PC-3 (cell line): ENCODE data around the gene SETBP1. TPM values are rescaled to one million over a fixed set of nuclear protein-coding genes. Genes with fewer than 3 reads are reported as not detected.

Source experiments
- ATAC-seq: fragments of 200-7000 bp; cut with Tn5 transposase; 2 replicates; pipeline ENCODE4 v1.9.1; 2020; ENCODE audit warnings: mild to moderate bottlenecking, moderate library complexity
- BruUV-seq: library from RNA; stranded (reverse); fragments of 400-500 nt; replicated peaks from 2 replicates; lab custom pipeline; 2021; lab: Mats Ljungman, UMichigan
- CTCF ChIA-PET: fragments of 300-600 bp; sonication (Branson Sonifier 250); formaldehyde crosslinking; loops from one replicate; lab custom pipeline; 2022; ENCODE audit warnings: antibody characterized with exemption; lab: Charles Lee
- POLR2A ChIA-PET: fragments of 300-600 bp; sonication (Branson Sonifier 250); formaldehyde crosslinking; loops from one replicate; lab custom pipeline; 2022; ENCODE audit warnings: antibody characterized with exemption; ENCODE audit not compliant: unreplicated experiment; lab: Charles Lee
- DNase-seq: peaks from one replicate; pipeline ENCODE4 v3.0.0-alpha.2; 2015
- H2AFZ ChIP-seq: fragments of 300-600 bp; sonication (generic); 2 replicates; pipeline ENCODE4 v1.6.0; 2016; ENCODE audit warnings: antibody characterized with exemption, low read length
- H3F3A ChIP-seq: fragments of 300-600 bp; sonication (generic); one replicate; pipeline ENCODE4 v1.6.0; 2017; ENCODE audit warnings: antibody characterized with exemption, low read length, control low read depth, mild to moderate bottlenecking; ENCODE audit not compliant: unreplicated experiment
- H3K27ac ChIP-seq: fragments of 300-600 bp; sonication (generic); 2 replicates; pipeline ENCODE4 v1.5.1; 2016; ENCODE audit warnings: mild to moderate bottlenecking, low read length
- H3K27me3 ChIP-seq: fragments of 300-600 bp; sonication (generic); 2 replicates; pipeline ENCODE4 v1.6.1; 2016; ENCODE audit warnings: low read length, mixed read lengths
- H3K36me3 ChIP-seq: fragments of 300-600 bp; sonication (generic); 2 replicates; pipeline ENCODE4 v1.6.1; 2016; ENCODE audit warnings: low read depth, mixed run types, low read length, mixed read lengths
- H3K4me1 ChIP-seq: fragments of 300-600 bp; sonication (generic); 2 replicates; pipeline ENCODE4 v1.5.1; 2016; ENCODE audit warnings: low read length; ENCODE audit not compliant: insufficient read depth
- H3K4me2 ChIP-seq: fragments of 300-600 bp; sonication (generic); 2 replicates; pipeline ENCODE4 v1.6.0; 2016; ENCODE audit warnings: low read length
- H3K4me3 ChIP-seq: fragments of 300-600 bp; sonication (generic); 2 replicates; pipeline ENCODE4 v1.5.1; 2016; ENCODE audit warnings: mild to moderate bottlenecking, low read length, mixed read lengths
- H3K79me2 ChIP-seq: fragments of 300-600 bp; sonication (generic); 2 replicates; pipeline ENCODE4 v1.6.1; 2017; ENCODE audit warnings: low read length, mixed read lengths
- H3K9ac ChIP-seq: fragments of 300-600 bp; sonication (generic); 2 replicates; pipeline ENCODE4 v1.6.0; 2016; ENCODE audit warnings: mild to moderate bottlenecking, low read length
- H3K9me2 ChIP-seq: fragments of 300-600 bp; sonication (generic); replicated peaks from 2 replicates; pipeline ENCODE4 v1.6.1; 2016; ENCODE audit warnings: mixed run types, low read length, mixed read lengths
- H3K9me3 ChIP-seq: fragments of 300-600 bp; sonication (generic); 2 replicates; pipeline ENCODE4 v1.6.1; 2016; ENCODE audit warnings: low read length, mixed read lengths
- H4K20me1 ChIP-seq: fragments of 300-600 bp; sonication (generic); 2 replicates; pipeline ENCODE4 v1.6.1; 2016; ENCODE audit warnings: low read length, mixed read lengths
- EZH2 ChIP-seq: fragments of 300-600 bp; sonication (generic); IDR thresholded peaks from one replicate; pipeline ENCODE4 v1.6.1; 2017; ENCODE audit warnings: antibody characterized with exemption, mild to moderate bottlenecking, low read length; ENCODE audit not compliant: unreplicated experiment
- EZH2phosphoT487 ChIP-seq: fragments of 300-600 bp; sonication (generic); IDR thresholded peaks from 2 replicates; pipeline ENCODE4 v1.6.1; 2018; ENCODE audit warnings: mild to moderate bottlenecking, antibody characterized with exemption, low read length, borderline replicate concordance
- intact Hi-C: fragments of 100-400 bp; cut with micrococcal nuclease; formaldehyde crosslinking; loops from 2 replicates; pipeline ENCODE4 v1.9.0; 2023
- total RNA-seq: library from RNA; depleted of rRNA; stranded (reverse); fragments of >200 nt; gene quantifications from 2 replicates; pipeline ENCODE4 v1.2.3, GENCODE V29; 2014
- TF ChIP-seq, protein P1 (sequence below): fragments of 300-600 bp; sonication (generic); conservative IDR thresholded peaks from 2 replicates; pipeline ENCODE4 v1.5.1; 2017; ENCODE audit warnings: antibody characterized with exemption, low read depth, mild to moderate bottlenecking, low read length

The SETBP1 gene
- total RNA-seq, 1 experiment from 2014 or later, result 2.3 TPM

DNA sequence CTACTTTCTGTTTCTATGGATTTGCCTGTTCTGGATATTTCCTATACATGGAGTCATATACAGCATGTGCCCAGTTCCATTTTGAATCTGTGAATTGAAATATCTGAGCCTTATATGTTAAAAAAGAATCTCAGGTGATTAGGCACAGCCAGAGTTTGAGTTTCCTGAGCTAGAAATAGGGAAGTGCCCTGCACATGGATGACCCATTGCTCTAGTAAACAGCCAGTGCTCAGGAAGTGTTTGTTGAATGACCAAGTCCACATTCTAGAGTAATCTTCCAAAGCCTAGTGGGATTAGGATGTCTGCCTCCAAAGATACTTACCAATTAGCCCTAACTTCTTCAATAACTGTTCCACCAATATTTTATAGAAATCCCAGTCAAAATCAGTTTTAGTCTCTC is 165.8 kb downstream of the SETBP1 start:
- no peaks in the 10 kb centered on the region for H3K27me3 ChIP-seq
- no peaks in the 10 kb centered on the region for H3K79me2 ChIP-seq
- no peak overlapping the region for H3K4me2 ChIP-seq
- DNase-seq (no peak), ATAC-seq (no peak)
- intact Hi-C loops, result no loop called here
- no peak for TF ChIP-seq EZH2
- TF ChIP-seq, protein P1, sequence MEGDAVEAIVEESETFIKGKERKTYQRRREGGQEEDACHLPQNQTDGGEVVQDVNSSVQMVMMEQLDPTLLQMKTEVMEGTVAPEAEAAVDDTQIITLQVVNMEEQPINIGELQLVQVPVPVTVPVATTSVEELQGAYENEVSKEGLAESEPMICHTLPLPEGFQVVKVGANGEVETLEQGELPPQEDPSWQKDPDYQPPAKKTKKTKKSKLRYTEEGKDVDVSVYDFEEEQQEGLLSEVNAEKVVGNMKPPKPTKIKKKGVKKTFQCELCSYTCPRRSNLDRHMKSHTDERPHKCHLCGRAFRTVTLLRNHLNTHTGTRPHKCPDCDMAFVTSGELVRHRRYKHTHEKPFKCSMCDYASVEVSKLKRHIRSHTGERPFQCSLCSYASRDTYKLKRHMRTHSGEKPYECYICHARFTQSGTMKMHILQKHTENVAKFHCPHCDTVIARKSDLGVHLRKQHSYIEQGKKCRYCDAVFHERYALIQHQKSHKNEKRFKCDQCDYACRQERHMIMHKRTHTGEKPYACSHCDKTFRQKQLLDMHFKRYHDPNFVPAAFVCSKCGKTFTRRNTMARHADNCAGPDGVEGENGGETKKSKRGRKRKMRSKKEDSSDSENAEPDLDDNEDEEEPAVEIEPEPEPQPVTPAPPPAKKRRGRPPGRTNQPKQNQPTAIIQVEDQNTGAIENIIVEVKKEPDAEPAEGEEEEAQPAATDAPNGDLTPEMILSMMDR, result no peak
- H3K9me3 ChIP-seq, result no peaks in the 10 kb centered on the region
- no peaks in the 10 kb centered on the region for H3K4me1 ChIP-seq
- CTCF ChIA-PET, result no interaction called here
- no peak overlapping the region for H3K4me3 ChIP-seq
- H4K20me1 ChIP-seq, result no peaks in the 10 kb centered on the region
- no peaks in the 10 kb centered on the region for H3K9me2 ChIP-seq
- no peak overlapping the region for H2AFZ ChIP-seq
- BruUV-seq, result no TSS peak
- no peaks in the 10 kb centered on the region for H3K36me3 ChIP-seq
- POLR2A ChIA-PET, result no interaction called here
- H3F3A ChIP-seq, result no peaks in the 10 kb centered on the region
- no peak overlapping the region for H3K9ac ChIP-seq
- H3K27ac ChIP-seq, result no peak overlapping the region

DNA sequence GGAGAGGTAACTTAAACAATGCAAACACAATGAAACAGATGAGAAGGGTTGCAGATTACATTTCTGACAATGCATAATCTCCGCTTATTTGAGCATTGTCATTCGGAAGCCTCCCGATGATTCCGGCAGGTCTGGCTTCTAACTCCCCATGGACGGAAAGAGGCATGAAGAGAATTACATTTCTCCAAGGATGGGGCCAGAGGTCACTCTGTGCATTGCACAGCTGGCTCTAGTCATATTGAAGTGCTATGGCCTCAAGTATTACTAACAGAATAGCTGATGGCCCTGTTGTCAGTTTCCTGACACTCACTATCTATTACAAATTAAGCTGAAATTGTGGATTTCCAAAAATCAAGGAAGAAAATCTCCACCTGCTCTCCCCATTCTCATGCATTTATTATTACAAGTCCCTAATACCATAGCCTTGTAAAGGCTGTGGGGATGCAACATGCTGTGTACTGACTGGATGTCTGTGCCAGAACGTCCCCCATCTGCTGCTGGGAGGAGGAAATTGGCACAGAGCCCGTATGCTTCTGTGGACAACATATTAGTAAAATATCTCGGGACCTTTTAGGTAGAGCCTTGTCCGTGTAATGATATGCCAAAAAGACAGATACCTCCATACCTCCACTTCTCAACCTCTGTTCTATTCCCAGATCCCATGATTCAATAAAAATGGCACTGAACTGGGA is 168.1 kb downstream of the SETBP1 start:
- CTCF ChIA-PET, result no interaction called here
- no peak overlapping the region for H3K9ac ChIP-seq
- no peaks in the 10 kb centered on the region for H3K79me2 ChIP-seq
- no peaks in the 10 kb centered on the region for H3F3A ChIP-seq
- intact Hi-C loops, result no loop called here
- ATAC-seq (no peak), DNase-seq (no peak)
- no peaks in the 10 kb centered on the region for H3K36me3 ChIP-seq
- TF ChIP-seq EZH2phosphoT487 (no peak), EZH2 (no peak)
- TF ChIP-seq, protein P1, result no peak
- no peaks in the 10 kb centered on the region for H3K27me3 ChIP-seq
- POLR2A ChIA-PET, result no interaction called here
- no peaks in the 10 kb centered on the region for H3K9me3 ChIP-seq
- no peak overlapping the region for H3K27ac ChIP-seq
- BruUV-seq, result no TSS peak
- no peaks in the 10 kb centered on the region for H3K9me2 ChIP-seq
- no peak overlapping the region for H3K4me2 ChIP-seq
- H3K4me1 ChIP-seq, result no peaks in the 10 kb centered on the region
- no peaks in the 10 kb centered on the region for H4K20me1 ChIP-seq
- no peak overlapping the region for H3K4me3 ChIP-seq
- no peak overlapping the region for H2AFZ ChIP-seq

DNA sequence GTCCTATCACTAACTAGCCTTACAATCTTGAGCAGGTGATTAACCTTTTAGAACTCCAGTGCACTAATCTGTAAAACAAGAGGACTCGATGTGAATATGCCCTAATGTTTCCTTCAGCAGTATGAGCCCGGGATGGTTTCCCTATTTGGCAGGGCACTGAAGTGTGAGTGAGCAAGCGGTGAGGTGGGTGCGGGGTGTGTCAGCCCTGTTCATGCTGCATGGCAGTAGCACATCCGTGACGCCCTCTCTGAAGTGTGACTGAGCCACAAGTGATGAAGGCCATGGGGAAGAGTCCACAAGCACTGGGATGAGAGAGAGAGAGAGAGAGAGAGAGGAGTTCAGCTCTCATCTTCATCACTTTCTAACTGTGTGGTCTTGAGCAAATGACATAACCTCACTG is 168.7 kb downstream of the SETBP1 start:
- no peaks in the 10 kb centered on the region for H3K27me3 ChIP-seq
- no peak overlapping the region for H3K4me2 ChIP-seq
- ATAC-seq (no peak), DNase-seq (no peak)
- H3K79me2 ChIP-seq, result no peaks in the 10 kb centered on the region
- H3K4me3 ChIP-seq, result no peak overlapping the region
- ChIA-PET CTCF (no interaction called here), POLR2A (no interaction called here)
- TF ChIP-seq, protein P1, result no peak
- no peak for TF ChIP-seq EZH2phosphoT487
- TF ChIP-seq EZH2, result no peak
- H3K27ac ChIP-seq, result no peak overlapping the region
- no TSS peak for BruUV-seq
- H3K9me2 ChIP-seq, result no peaks in the 10 kb centered on the region
- no peaks in the 10 kb centered on the region for H3K9me3 ChIP-seq
- intact Hi-C loops, result no loop called here
- no peaks in the 10 kb centered on the region for H3K4me1 ChIP-seq
- no peaks in the 10 kb centered on the region for H4K20me1 ChIP-seq
- H3K9ac ChIP-seq, result no peak overlapping the region
- no peaks in the 10 kb centered on the region for H3K36me3 ChIP-seq
- no peak overlapping the region for H2AFZ ChIP-seq
- no peaks in the 10 kb centered on the region for H3F3A ChIP-seq
